WERI-Rb-1 (cell line): Measurements from ENCODE around the gene PLA2G4E.

ENCODE experiments used
- DNase-seq: peaks from one replicate; pipeline ENCODE4 v3.0.0-alpha.2; 2020
- H3K27ac ChIP-seq: fragments of 250-450 bp; sonication (Bioruptor Pico); 2 replicates; pipeline ENCODE4 v1.5.1; 2020; ENCODE audit warnings: mild to moderate bottlenecking, moderate library complexity
- H3K27me3 ChIP-seq: fragments of 250-450 bp; sonication (Bioruptor Pico); 2 replicates; pipeline ENCODE4 v1.5.1; 2021; ENCODE audit warnings: mild to moderate bottlenecking, low read depth, moderate library complexity; ENCODE audit not compliant: insufficient read depth, severe bottlenecking
- H3K36me3 ChIP-seq: fragments of 250-450 bp; sonication (Bioruptor Pico); 2 replicates; pipeline ENCODE4 v1.5.1; 2020; ENCODE audit warnings: mild to moderate bottlenecking, moderate library complexity
- H3K4me3 ChIP-seq: 2 replicates; pipeline ENCODE4 v1.5.1; 2011; ENCODE audit warnings: low read depth, mild to moderate bottlenecking, control low read depth, low read length
- H3K9me3 ChIP-seq: fragments of 250-450 bp; sonication (Bioruptor Pico); 2 replicates; pipeline ENCODE4 v1.5.1; 2021; ENCODE audit warnings: mild to moderate bottlenecking, moderate library complexity; ENCODE audit not compliant: severe bottlenecking
- TF ChIP-seq, protein P1 (sequence below): IDR thresholded peaks from 2 replicates; pipeline ENCODE4 v1.5.1; 2011; ENCODE audit warnings: low read depth, mild to moderate bottlenecking, control low read depth, inconsistent platforms, low read length

PLA2G4E gene

DNA sequence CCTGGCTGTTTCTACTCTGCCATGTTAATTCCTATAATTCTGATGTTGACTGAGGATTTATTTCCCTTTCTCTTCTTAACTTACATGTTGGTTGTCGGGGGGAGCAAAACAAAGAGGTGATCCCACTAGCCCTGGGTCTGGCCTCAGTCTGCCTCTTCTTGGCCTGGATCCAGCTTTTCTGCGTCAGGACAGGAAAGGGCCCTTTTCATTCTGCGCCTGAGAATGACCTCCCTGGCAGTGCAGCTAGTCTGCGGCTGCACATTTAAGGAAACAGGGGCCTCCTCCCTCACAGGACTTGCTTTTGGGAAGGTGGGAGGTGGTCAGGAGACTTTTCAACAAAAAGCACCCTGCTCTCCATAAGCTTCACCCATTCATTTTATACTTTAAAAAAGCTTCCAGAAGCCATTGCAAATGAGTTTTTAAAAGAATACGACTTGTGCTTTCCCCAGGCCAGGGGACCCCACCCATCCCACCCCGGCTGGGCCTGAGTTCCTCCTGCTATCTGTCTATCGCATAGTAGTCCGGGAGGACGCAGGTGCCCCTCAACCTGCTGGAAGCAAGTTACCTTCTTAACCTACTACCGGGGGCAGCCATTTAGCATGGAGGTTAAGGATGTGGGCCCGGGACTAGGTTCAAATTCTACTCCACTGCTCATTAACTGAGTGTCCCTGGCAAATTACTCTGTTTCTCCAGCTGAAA lies 27.2 kb downstream of the PLA2G4E start:
- Histone ChIP-seq H3K9me3 (no peaks in the 10 kb centered on the region), H3K36me3 (no peaks in the 10 kb centered on the region), H3K27me3 (no peaks in the 10 kb centered on the region), H3K4me3 (no peak overlapping the region), H3K27ac (no peak overlapping the region)
- DNase-seq = no peak
- TF ChIP-seq, protein P1, sequence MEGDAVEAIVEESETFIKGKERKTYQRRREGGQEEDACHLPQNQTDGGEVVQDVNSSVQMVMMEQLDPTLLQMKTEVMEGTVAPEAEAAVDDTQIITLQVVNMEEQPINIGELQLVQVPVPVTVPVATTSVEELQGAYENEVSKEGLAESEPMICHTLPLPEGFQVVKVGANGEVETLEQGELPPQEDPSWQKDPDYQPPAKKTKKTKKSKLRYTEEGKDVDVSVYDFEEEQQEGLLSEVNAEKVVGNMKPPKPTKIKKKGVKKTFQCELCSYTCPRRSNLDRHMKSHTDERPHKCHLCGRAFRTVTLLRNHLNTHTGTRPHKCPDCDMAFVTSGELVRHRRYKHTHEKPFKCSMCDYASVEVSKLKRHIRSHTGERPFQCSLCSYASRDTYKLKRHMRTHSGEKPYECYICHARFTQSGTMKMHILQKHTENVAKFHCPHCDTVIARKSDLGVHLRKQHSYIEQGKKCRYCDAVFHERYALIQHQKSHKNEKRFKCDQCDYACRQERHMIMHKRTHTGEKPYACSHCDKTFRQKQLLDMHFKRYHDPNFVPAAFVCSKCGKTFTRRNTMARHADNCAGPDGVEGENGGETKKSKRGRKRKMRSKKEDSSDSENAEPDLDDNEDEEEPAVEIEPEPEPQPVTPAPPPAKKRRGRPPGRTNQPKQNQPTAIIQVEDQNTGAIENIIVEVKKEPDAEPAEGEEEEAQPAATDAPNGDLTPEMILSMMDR = no peak

DNA sequence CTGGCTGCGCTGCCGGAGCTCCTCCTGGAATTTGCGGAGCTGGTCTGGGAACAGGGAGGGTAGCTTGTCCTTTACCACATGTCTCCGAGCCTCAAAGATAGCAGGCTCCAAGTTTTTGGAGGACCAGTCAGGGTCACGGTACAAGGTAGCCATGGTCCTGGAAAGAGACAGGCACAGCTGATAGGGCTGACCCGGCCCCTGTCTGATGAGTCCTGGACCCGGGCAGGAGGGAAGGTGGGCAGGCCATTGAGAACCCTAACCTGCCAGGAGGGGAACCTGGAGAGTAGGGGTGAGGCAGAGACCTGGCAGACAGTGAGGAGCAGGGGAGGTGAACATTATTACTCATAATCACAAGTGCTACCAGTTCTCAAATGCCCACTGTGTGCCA lies 28.0 kb downstream of the PLA2G4E start:
- Histone ChIP-seq H3K4me3 (no peak overlapping the region), H3K27me3 (no peaks in the 10 kb centered on the region), H3K36me3 (no peaks in the 10 kb centered on the region), H3K9me3 (no peaks in the 10 kb centered on the region), H3K27ac (no peak overlapping the region)
- DNase-seq = no peak
- TF ChIP-seq, protein P1 = no peak

DNA sequence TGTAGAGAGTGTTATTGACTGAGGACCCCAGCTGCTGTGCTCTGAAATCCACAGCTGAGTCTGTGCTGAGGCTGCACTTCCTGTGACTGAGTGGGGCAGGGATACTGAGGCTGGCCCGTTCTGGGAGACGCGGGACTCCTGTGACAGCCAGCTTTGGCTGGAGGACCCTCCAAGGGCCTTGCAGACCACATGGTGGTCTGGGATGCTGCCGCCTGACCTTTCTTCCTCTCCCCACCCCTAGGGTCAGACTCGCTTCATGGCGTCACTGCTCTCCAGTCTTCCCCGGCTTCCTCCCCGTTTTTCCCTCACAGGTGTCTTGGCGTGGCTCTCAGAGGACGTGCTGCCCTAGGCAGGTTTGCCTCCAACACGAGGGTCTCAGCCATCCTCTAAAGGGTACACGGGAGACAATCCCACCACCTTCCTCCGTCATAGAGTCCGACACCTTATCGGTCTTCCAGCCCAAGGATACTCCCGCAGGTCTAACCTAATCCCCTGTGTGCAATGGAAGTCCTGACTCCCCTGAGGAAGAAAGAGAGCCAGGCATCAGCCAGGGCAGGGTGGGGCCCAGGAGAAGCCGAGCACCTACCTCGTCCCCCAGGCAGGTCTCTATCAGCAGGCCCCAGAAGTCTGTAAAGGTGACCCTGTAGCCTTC lies 28.6 kb downstream of the PLA2G4E start:
- H3K4me3 ChIP-seq = no peak overlapping the region
- no peak overlapping the region for H3K27ac ChIP-seq
- DNase-seq = no peak
- TF ChIP-seq, protein P1 = no peak
- H3K9me3 ChIP-seq = no peaks in the 10 kb centered on the region
- H3K36me3 ChIP-seq = no peaks in the 10 kb centered on the region
- no peaks in the 10 kb centered on the region for H3K27me3 ChIP-seq

DNA sequence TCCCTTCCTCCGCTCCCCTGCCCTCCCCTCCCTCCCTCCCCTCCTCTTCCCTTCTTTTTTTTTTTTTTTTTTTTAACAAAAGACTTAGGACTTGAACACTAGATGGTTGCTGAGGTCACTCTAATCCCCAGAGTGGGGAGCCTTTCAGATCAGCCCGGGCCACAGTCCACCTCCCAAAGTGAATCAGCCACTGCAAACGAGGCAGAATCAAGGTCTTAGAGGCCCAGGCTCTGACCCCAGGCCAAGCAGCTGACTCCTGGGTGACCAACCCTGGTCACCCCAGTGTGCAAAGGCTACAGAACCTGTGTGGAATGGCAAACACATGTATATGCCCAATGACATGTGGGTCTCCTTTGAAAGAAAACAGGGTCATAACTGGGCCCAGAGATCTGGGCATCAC lies 30.2 kb downstream of the PLA2G4E start:
- no peaks in the 10 kb centered on the region for H3K9me3 ChIP-seq
- H3K36me3 ChIP-seq = no peaks in the 10 kb centered on the region
- H3K4me3 ChIP-seq = no peak overlapping the region
- TF ChIP-seq, protein P1 = no peak
- H3K27ac ChIP-seq = no peak overlapping the region
- DNase-seq = no peak
- H3K27me3 ChIP-seq = no peaks in the 10 kb centered on the region

DNA sequence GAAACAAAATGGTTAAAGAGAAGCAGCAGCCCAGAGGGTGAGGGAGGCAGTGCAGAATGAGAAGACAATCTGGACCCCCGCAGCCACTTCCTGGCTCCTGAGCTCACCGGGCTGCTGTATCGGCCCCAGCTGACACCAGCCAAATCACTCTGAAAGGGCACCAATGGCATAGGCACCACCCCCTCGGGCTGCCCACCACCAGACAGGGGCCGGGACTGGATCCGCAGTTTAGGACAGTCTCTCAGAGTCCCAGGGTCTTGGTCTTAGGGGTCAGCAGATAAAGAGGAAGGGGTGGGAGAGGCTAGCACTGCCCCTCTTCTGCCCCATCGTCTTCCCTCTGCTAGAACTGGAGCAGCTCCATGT lies 30.6 kb downstream of the PLA2G4E start:
- Histone ChIP-seq H3K36me3 (no peaks in the 10 kb centered on the region), H3K9me3 (no peaks in the 10 kb centered on the region), H3K4me3 (no peak overlapping the region), H3K27me3 (no peaks in the 10 kb centered on the region), H3K27ac (no peak overlapping the region)
- TF ChIP-seq, protein P1 = no peak
- no peak for DNase-seq
